SH-SY5Y (cell line): ENCODE measurements around the gene FLNB.

ENCODE experiments used
- GATA2 ChIP-seq: IDR thresholded peaks from 2 replicates; pipeline ENCODE4 v1.6.1; 2011; ENCODE audit warnings: mild to moderate bottlenecking, low read depth, low read length
- GATA3 ChIP-seq: IDR thresholded peaks from 2 replicates; pipeline ENCODE4 v1.6.1; 2011; ENCODE audit warnings: low read depth, mild to moderate bottlenecking, low read length, moderate library complexity

DNA sequence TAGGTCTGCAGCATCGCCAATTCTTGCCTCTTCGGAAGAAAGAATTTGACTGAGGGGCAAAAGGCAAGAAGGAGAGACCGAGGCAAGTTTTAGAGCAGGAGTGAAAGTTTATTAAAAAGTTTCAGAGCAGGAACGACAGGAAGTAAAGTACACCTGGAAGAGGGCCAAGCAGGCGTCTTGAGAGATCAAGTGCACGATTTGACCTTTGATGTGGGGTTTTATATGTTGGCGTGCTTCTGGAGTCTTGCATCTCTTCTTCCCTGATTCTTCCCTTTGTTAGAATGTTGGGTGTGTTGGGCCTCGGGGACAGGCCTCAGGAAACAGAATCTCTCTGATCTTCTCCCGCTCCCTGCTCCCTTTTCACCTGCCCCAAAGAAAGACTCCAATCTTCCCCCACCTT lies 40.6 kb upstream of the FLNB start:
- TF ChIP-seq GATA3: no peak
- no peak for TF ChIP-seq GATA2
